H1 (cell line): ENCODE results near the gene TNS1. TPM values are rescaled to one million over a fixed set of nuclear protein-coding genes. Genes with fewer than 3 reads are reported as not detected.

Experiments
- CHD7 ChIP-seq: fragments of 300-600 bp; sonication (generic); IDR thresholded peaks from 2 replicates; pipeline ENCODE4 v1.7.1; 2012; ENCODE audit warnings: low read length, moderate library complexity, mild to moderate bottlenecking, inconsistent platforms; ENCODE audit not compliant: insufficient replicate concordance
- MAFK ChIP-seq: IDR thresholded peaks from 2 replicates; pipeline ENCODE4 v1.6.1; 2012; ENCODE audit warnings: low read depth, mild to moderate bottlenecking, improper control_type of control experiment, low read length
- YY1 ChIP-seq: IDR thresholded peaks from 2 replicates; pipeline ENCODE4 v1.6.1; 2011; ENCODE audit warnings: low read depth, mild to moderate bottlenecking, low read length
- polyA plus RNA-seq, 7 experiments: library from polyadenylated mRNA; depleted of rRNA in 3 of 7; stranded (reverse) in 5 of 7; unstranded in 2 of 7; fragments of >200 nt in 5 of 7; fragments of 200-250 nt in 2 of 7; gene quantifications; 1 replicate in 5 of 7; 2 replicates in 1 of 7; 4 replicates in 1 of 7; pipeline versions ENCODE4 v1.2.1 to v1.2.3, GENCODE V29; 2011 to 2013; ENCODE audit warnings: missing spikeins in 2 of 7, mixed read lengths in 2 of 7
- total RNA-seq: library from RNA; stranded (reverse); fragmentation: NEBNext Ultra II Directional; extraction: Animal tissue kit (Norgen Biotek cat#: 25700); gene quantifications from 2 replicates; pipeline ENCODE4 v1.2.1, GENCODE V29; 2021

The TNS1 gene
- total and polyA plus RNA-seq, 2 of the 8 experiments (the other 6 are each of a cell fraction or from before 2014, with no cell fraction given) = 1.5 to 5.1 TPM

- no peak for TF ChIP-seq CHD7
- TF ChIP-seq YY1 = no peak
- TF ChIP-seq MAFK = no peak
These were observed 202.2 kb downstream of the TNS1 start (continued) for GRCh38 chr2:217800433-217801114.
